ENCODE data around the gene SNX8.

The SNX8 gene

DNA sequence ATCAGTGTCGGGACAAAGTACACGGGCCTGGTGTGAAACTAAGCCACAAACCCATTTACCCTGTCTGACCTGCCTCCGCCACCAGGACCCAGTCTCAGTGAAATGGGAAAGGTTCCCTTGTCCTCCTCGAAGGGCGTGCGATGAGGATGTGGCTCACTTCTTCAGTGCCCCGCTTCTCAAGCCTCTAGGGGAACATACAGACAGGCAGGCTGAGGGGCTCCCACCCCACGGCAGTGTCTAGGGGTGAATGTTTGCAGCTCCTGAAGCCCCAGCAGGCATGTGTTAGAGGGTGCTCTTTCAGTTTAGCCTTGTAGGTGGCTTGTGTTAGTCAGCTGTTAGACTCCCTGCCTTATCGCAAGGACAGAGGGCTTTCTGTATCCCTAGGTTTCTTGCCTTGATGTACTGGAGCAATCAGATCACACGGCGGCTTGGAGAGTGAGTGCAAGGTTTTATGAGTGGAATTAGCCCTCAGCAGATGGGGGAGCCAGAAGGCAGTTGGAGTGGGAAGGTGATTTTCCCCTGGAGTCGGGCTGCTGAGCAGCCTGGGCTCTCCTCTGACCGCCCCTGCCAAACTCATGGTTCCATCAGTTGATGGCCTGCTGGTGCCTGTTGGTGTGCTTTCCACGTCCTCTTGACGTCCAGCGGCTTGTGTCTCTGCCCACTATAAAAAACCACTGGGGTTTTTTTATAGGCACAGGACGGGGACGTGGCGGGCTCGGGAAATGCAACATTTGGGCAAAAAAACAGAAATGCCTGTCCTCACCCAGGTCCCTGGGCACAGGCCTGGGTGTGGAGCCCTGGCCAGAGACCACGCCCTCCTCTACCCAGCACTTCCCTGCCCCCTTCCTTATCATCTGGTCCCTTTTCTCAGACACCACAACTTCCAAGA, 71.5 kb downstream of the SNX8 start:
- peak; percentile 14 for DNase-seq

DNA sequence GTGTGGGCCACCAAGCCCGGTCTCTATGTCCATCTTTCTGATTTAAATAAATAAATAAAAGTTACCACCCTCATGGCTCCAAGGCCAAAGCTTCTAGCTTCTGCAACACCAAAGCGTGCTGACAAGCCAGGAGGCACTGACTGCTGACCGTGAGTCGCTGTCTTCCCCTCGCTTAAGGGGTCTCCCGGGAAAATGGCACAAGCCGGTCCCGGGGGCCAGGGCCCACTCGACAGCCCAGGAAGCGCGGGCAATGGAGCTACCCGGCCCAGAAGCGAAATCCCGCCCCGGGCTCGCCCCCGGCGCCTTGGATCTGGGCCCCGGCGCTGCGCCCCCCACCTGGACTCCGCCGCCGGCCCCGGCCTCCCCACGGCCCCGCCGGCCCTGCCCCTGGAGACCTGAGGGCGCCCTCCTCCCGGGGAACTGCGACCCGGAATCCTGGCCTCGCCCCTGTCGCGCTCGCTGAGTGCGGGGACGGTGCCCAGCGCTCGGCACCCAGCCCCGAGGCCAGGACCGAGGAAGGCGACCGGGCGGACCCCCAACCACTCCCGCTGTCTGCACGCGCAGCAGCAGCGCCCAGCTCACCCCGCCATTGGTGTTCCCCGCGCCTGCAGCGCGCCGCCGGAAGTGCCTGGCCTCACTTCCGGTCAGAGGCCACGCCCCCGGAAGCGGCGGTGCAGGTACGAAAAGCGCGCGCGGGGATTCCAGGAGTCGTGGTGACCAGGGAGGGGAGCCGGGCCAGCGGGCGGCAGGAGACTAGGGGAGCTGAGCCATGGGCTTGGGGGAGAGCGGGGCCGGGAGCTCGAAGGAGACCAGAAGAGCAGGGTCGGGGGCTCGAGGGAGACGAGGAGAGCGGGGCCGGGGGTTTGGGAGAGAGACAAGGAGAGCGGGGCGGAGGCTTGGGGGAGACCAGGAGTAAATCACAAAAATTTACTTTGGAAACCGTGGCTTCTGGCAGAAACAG, 72.4 kb downstream of the SNX8 start, which contains the start of the genes MRM2 and NUDT1:
TSS of gene MRM2 (minus strand) at position 626 of the 961 bp plus-strand sequence. CDS start at position 590, 36 bp downstream.
TSS of gene NUDT1 (plus strand) at position 647 of the 961 bp plus-strand sequence. CDS start 2,349 bp downstream, outside the sequence.
- peak; percentile 56 for DNase-seq

DNA sequence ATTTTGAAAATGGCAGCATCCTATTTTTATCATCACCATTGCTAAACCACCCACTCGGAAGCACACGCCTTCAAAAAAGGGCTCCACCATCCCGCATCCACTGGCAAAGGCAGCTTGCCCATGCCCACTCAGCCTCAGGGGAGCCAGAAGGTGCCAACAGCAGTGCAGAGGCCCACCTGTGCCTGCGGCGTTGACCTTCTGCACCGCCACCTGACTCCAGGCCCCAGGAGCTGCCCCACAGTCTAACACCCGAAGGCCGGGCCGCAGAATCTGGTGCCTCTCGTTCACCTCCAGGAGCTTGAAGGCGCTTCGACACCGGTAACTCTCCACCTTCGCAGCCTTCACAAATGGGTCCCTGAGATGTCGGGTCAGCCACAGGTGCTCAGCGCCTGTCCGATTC, 75.0 kb downstream of the SNX8 start:
- no peak for DNase-seq

DNA sequence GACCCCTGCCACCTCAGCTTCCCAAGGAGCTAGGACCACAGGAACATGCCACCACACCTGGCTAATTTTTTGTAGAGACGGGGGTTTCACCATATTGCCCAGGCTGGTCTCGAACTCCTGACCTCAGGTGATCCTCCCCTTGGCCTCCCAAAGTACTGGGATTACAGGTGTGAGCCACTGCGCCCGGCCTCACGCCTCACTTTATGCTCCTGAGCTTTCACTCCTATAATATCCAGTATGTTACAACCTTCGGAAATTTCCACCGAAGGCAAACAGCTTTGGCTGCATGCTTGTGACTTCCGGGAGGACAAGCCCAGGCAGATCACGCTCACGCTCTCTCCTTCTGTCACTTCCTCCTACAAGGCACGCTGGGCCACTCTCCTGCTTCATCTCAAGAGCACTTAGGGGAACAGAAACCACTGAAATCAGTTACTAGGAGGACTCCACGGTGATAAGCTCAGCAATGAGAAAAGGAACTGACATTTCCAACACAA, 77.1 kb downstream of the SNX8 start:
- DNase-seq: no peak

DNA sequence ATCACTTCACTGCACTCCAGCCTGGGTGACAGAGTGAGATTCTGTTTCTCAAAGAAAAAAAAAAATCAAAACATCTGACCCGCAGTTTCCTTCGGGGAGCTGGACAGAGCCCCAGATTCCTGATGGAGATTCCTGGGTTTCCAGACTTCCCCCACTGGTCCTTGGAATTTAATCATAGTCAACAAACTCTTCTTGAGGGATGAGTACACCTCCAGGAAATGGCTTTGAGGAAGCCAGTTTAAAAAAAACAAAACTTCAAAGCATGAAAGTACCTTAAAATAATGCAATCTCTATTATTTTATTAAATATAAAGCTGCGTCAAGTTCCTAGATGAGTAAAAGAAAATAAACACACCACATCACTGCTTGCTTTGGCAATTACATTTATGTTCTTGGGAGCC, 80.3 kb downstream of the SNX8 start:
- DNase-seq: no peak

DNA sequence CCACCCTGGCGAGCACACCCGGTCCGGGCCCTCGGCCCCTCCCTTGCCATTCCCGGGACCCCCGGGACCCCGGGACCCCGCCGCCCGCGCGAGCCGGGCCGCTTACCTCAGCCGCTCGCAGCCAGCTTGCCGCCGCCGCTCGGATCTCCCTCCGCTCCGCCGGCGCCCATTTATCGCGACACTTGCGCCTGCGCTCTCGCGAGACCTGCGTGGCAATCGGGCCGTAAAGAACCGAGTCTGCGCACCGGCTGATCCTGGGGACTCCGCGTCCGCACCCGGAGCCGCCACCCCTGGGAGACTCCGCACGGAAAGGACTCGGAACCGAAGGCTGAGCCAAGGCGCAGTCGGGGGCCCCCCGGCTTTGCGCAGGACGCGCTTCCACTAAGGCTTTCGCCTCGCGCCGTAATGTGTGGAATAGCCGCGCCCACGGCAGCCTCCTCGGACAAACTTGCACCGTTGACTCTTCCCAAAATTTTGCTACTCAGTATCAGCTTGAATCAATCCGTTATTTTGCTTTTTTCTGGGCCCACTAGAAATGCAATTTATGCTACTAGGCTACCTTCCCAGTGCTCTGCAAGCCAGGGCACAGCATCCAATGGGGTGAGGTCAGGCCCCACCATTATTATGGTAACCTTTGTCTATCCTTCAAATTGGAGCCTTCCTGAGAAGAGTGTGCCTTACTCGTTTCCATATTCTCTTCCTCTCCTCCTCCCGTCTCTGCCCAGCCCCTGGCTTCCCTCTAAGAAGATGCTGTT, 81.3 kb downstream of the SNX8 start, which contains the start of gene MAD1L1:
TSS of gene MAD1L1 (minus strand) at position 180 of the 755 bp plus-strand sequence. CDS start 2,812 bp downstream, outside the sequence.
- peak; percentile 57 for DNase-seq

DNA sequence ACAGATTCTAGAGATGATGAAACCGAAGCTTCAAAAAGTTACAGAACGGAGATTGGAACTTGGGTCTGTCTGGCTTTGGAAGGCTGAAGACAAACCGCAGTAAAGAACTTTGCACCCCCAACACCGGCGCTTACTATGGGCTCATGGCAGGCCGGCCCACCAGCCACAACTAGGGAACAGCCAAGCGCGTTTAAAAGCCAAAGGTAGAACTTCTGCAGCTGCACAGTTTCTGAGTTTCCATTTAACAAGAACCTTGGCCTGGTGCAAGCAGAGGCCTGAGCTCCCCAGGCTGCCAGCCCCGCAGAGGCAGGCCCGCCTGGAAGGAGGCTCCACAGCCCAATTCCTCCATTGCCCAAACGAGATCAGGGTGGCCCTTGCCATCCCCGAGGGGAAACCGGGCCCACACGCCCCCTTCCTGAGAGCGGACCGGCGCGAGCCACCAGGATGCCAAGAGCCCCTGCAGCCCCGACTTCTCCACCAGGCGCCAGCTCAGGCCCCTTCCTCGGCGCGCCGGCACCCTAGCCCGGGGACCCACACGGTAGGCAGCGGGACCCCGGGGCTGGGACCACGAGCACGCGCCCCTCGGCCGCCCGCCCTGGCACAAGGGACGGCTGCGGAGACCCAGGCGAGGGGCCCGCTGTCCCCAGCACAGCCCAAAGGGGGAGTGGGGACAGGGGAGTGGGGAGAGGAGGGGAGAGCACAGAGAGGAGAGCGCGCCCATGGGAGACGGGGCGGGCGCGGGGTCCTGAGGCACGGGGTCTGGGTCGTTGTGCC, 82.1 kb downstream of the SNX8 start:
- DNase-seq: no peak

DNA sequence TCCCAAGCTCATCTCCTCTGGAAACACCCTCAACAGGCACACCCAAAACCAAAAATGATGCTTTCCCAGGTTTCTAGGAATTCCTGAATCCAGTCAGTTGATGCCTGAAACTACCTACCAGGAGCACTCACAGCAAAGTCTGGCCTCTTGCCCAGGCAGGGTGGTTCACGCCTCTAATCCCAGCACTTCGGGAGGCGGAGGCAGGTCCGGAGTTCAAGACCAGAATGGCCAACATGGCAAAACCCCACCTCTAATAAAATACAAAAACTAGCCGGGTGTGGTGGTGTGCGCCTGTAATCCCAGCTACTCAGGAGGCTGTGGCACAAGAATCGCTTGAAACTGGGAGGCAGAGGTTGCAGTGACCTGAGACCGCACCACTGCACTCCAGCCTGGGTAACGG, 83.4 kb downstream of the SNX8 start:
- no peak for DNase-seq

DNA sequence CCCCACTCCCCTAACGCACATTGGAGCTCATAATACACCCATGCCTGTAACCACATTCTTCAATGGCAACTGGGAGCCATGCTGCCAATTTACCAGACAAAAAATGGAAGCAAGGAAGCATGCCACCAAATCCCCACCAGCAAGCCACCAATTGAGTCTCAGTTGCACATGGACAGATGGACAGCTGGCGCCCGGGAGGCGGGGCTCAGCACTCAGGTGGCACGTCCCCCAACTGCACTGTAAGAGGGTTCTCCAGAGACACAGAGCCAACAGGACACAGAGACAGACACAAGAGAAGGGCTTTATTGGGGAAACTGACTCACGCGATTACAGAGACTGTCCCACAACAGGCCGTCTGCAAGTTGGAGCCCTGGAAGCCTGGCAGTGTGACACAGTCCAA, 84.0 kb downstream of the SNX8 start:
- no peak for DNase-seq

DNA sequence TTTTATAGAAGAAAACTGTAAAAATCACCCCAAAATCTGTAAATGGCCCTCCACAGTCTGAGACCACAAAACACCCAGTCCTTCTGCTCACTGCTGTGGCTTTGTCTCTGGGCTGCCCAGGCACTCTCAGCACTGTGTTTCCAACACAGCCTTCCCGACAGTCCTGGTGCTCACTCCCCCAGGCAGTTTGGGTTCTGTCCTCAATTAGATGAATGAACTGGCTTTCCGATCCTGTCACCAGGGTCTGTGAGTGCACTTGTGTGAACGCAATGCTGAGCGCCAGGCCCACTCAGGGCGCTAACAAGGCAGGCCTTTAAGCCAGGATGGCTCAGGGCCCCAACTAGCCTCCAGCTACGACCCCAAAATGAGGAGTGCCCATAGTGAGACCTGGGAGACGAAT, 84.8 kb downstream of the SNX8 start:
- no peak for DNase-seq

DNA sequence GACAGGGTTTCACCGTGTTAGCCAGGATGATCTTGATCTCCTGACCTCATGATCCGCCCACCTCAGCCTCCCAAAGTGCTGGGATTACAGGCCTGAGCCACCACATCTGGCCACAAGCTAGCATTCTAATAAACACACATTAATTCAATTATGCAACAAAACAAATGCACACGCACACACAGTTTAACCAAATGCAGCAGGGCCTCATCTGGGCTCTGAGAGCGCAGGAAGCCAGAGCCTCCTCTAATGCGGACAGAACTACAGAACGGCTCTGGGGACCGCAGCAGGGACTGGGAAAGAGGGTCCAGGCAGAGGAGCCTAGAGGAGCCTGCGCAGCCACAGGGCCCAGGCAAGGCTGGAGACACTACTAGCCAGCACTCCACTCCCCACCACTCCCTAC, 85.3 kb downstream of the SNX8 start:
- no peak for DNase-seq

DNA sequence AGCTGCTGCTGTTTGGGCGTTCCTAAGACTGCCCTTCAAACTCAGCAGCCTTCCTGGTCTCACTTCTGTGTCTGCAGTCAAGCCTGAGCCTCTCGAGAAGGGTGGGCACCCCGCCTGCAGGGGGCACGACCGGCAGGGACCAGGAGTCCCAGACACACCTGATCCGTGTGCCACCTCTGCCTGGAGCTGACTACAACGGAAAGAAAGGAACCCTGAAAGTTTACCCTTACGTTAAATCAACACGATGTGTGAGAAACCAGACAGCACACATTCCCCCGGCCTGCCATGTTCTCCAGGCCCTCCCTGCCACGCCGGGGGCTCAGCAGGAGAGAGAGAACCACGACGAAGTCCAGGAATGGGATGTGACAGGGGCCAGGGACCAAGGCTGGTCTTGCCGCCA, 86.5 kb downstream of the SNX8 start:
- DNase-seq: no peak

DNA sequence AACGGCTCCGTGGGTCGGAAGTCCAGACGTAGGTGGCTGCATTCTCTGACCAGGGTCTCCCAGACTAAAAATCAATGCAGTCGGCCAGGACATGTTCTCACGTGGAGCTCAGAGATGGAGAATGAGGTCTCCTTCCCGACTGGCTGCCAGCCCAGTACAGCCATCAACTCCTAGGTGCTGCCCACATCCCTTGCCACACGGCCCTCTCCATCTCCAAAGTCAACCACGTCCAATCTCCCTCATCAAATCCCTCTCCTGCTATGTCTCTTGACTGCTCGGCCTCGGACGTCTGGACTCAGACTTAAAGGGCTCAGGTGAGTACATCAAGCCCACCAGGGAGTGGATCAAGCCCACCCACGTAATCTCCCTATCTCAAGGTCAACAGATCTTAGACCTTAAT, 88.4 kb downstream of the SNX8 start:
- no peak for DNase-seq

DNA sequence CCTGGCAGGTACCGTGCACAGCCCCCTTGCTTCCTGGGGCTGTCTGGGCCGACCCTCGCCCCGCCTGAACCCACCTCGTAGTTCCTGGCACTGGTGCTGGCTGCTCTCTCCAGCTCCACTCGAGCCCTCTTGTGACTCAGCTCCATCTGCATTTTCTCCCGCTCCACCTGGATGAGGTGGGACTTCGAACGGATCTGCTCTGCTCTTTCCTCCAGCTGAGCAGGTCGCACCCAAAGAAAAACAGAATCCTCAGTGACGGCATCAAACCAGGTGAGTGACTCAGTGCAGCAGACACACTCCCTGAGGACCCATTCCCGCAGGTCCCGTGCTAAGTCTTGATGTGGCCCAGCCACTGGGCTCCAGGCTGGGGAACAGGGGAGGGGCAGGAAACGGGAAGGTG, 88.9 kb downstream of the SNX8 start:
- no peak for DNase-seq

DNA sequence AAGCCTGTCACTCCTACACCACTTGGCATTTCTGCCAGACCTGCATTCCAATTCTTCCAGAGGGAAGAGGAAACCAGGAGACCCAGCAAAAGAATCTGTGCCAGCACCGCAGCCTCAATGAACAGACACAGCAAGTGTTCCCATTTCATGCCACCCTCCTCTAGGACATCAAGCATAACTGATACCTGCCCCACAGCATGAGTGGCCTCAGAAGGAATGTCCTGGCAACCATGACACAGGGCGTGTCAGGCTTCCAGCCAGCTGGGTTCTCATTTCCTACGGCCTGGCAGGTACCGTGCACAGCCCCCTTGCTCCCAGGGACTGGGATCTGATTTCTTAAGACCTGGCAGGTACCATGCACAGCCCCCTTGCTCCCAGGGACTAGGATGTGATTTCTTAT, 89.3 kb downstream of the SNX8 start:
- no peak for DNase-seq

DNA sequence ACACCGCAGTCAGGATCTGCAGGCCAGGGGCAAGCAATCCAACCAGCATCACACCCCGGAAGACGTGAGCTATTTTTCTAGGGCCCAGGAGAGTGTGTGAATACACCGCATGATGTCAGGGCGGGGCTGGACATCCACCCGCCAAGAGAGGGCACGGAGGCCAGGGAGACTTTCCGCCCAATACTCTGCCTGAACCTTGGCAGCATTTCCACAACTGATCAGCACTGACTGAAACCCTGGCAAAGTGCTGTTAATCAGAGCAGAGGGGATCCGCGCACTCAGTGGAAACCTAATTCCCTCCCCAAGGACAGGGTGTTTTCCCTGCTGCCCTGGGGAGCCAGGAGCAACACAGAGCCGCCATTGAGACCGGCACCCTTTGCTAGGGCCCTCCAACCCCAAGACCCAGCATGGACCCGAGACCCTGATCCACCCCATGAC, 89.7 kb downstream of the SNX8 start:
- no peak for DNase-seq

DNA sequence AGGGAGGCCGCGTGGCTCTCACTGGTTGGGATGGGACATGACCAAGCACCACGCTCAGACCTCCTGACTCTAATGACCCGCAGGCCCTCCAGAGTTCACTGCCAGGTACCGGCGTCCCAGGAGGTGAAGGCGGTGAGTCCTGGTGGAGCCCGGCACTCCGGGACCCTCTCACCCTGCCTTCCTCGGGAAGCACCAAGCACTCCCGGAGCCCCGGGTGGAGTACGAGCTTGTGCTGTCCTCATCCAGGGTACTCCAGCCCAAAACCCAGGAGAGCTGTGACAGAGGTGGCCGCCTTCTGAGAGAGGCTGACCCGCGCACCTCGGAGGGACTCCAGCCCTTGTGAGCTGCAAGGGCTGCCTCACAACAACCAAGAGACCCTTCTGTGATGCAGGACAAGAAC, 90.9 kb downstream of the SNX8 start:
- DNase-seq: no peak

DNA sequence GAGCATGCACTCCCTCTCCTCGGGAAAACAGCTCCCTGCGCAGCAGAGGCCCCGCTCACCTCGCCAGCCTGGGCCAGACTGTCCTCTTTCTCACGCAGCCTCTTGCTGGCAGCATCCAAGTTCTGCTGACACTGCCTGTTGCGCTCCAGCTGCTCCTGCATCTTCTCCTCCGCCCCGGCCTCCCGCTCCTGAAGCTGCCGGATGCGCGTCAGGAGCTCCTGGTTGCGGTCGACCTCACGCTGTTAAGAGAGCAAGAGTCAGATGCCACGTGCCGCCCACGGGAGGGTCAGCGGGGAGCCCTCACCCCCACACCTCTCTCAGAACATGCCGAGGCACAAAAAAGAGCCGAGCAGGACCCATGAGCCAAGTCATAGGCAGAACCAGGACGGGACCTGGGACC, 91.7 kb downstream of the SNX8 start:
- DNase-seq: no peak

DNA sequence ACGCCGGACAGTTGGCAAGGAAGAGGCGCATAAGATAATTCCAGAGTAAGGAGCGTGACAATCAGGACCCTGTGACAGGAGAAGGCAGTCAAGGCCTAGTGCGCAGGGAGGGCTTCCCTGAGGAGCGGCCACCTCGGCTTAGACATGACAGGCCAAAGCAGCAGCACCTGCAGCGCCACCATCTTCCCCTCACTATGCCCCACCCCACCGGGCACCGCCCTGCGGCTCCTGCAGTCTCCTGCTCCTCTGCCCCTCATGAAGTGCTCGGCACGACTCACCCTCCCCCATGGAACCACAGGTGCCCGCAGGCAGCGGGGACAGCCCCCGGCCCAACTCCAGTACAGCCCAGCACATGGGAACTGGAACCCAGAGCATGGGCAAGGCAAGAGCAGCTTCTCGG, 93.3 kb downstream of the SNX8 start:
- no peak for DNase-seq

DNA sequence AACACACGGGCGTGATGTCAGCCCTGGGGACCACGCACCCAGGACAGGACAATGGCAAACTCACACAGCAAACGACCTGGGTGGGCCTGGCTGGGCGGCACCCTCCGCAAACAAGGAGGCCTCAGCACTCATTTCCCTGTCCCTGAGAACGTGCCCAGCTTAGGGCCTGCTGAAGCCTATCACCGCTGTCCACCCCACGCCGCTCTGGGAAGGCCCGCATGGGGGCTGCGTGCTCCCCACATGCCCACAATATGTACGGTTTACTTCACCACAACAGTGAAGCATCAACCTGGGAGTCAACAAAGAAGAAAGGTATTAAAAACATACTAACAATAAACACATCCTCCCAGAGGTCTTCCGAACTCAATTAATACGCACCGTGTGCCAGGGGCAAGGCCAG, 93.7 kb downstream of the SNX8 start:
- no peak for DNase-seq

DNA sequence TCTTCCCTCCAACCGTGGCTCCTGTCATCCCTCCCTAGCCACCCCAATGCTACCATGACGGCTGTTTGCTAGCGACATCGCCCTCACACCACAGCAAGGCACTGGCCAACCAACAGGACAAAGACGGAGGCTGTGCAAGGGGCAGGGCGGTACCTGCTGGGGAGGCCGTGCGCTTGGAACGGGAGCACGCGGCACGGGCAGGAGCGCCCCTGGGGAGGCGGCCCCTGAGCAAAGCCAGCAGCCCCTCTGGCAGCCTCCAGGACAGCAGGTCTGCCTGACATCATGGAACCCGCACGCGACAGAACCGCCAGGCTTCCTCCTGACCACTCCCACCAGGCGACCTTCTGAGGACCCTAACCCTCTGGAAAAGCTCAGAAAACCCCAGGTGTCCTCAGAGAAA, 94.2 kb downstream of the SNX8 start:
- DNase-seq: no peak

DNA sequence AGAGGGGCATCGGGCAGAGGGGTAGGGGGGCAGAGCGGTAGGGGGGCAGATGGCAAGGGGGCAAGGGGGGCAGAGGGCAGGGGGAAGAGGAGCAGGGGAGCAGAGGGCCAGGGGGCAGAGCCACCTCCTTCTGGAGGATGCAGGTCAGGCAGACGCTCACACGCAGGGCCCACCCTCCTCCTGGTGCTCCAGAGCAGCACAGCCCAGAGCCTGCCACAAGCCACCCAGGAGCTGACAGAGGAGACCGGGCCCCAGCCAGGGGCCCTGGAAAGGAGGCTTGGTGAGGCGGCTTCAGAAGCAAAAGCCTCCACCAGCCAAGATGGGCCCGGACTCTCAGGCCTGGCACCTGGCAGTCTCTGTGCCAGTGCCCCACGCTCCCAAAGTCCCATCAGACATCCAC, 94.6 kb downstream of the SNX8 start:
- DNase-seq: no peak

Measured in NCI-H446 treated with DMSO at 0.1 percent for 48 hours (cell line).